ENCODE results near the gene UBE2E3. TPM values are rescaled to one million over a fixed set of nuclear protein-coding genes. Genes with fewer than 3 reads are reported as not detected.

The UBE2E3 gene
- total RNA-seq, 1 donor from 2014 or later, result 237 TPM

DNA sequence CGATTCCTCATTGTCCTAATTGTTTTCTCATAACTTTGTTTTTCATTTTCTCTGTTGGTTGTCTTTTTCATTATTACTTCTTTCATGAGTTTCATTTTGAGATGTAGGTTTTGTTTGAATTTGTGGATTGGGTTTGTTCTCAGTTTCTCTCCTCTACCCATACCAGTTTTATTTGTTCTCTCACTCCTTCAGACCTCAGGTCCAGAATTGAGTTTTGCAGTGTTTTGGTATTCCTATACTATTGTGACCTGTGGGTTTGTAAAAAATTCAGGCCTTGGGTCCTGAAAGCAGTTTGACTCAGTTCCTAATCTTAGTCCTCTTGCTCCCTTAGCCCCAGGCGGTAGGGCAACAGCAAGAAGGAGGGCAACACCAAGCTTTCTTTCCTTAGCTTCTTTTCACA is 28.3 kb upstream of the UBE2E3 start:
- no peaks in the 10 kb centered on the region for H3K4me1 Mint-ChIP-seq (ENCODE audit: unreplicated experiment)

DNA sequence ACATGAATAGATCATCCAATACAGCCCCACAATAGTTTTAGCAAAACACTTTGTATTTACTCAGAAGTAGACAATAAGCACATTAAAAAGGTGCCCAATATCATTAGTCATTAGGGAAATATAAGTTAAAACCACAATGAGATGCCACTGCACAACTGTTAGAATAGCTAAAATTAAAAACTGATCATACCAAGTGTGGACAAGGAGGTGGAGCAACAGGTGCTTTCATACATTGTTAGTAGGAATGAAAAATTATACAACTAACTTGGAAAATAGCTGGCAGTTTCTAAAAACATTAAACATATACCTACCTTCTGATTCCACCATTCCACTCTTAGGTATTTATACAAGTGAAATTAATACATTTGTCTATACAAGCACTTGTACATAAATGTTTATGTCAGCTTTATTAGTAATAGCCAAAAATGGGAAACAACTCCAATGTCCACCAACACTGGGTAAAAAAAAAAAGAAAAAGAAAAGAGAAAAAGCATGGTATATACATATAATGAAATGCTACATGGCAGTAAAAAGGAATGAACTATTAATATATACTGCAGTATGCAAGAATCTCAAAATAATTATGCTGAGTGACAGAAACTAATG is 27.6 kb upstream of the UBE2E3 start:
- DNase-seq (ENCODE audit: low spot score), result no peak
- no peak overlapping the region for H3K27ac Mint-ChIP-seq (ENCODE audit: unreplicated experiment)
- H3K27me3 Mint-ChIP-seq (ENCODE audit: unreplicated experiment), result no peaks in the 10 kb centered on the region
- H3K4me3 Mint-ChIP-seq (ENCODE audit: unreplicated experiment), result no peak overlapping the region
- H3K4me1 Mint-ChIP-seq (ENCODE audit: unreplicated experiment), result no peaks in the 10 kb centered on the region
- no peaks in the 10 kb centered on the region for H3K9me3 Mint-ChIP-seq (ENCODE audit: unreplicated experiment)
- H3K36me3 Mint-ChIP-seq (ENCODE audit: low read depth, unreplicated experiment), result no peaks in the 10 kb centered on the region
- TF ChIP-seq, protein P1, sequence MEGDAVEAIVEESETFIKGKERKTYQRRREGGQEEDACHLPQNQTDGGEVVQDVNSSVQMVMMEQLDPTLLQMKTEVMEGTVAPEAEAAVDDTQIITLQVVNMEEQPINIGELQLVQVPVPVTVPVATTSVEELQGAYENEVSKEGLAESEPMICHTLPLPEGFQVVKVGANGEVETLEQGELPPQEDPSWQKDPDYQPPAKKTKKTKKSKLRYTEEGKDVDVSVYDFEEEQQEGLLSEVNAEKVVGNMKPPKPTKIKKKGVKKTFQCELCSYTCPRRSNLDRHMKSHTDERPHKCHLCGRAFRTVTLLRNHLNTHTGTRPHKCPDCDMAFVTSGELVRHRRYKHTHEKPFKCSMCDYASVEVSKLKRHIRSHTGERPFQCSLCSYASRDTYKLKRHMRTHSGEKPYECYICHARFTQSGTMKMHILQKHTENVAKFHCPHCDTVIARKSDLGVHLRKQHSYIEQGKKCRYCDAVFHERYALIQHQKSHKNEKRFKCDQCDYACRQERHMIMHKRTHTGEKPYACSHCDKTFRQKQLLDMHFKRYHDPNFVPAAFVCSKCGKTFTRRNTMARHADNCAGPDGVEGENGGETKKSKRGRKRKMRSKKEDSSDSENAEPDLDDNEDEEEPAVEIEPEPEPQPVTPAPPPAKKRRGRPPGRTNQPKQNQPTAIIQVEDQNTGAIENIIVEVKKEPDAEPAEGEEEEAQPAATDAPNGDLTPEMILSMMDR (IDR thresholded peaks at IDR 0.05; ENCODE audit: unreplicated experiment), result no peak

More for the DNA sequence above, 28.3 kb upstream of the UBE2E3 start:
- Mint-ChIP-seq H3K27ac (ENCODE audit: unreplicated experiment) (no peak overlapping the region), H3K9me3 (ENCODE audit: unreplicated experiment) (no peaks in the 10 kb centered on the region), H3K36me3 (ENCODE audit: low read depth, unreplicated experiment) (no peaks in the 10 kb centered on the region), H3K27me3 (ENCODE audit: unreplicated experiment) (no peaks in the 10 kb centered on the region), H3K4me3 (ENCODE audit: unreplicated experiment) (no peak overlapping the region)
- TF ChIP-seq, protein P1 (IDR thresholded peaks at IDR 0.05; ENCODE audit: unreplicated experiment), result no peak
- DNase-seq (ENCODE audit: low spot score), result no peak

- no peaks in the 10 kb centered on the region for H3K4me1 Mint-ChIP-seq (ENCODE audit: unreplicated experiment)
- no peaks in the 10 kb centered on the region for H3K9me3 Mint-ChIP-seq (ENCODE audit: unreplicated experiment)
- DNase-seq (ENCODE audit: low spot score), result no peak
- no peaks in the 10 kb centered on the region for H3K36me3 Mint-ChIP-seq (ENCODE audit: low read depth, unreplicated experiment)
- no peaks in the 10 kb centered on the region for H3K27me3 Mint-ChIP-seq (ENCODE audit: unreplicated experiment)
- no peak overlapping the region for H3K4me3 Mint-ChIP-seq (ENCODE audit: unreplicated experiment)
- H3K27ac Mint-ChIP-seq (ENCODE audit: unreplicated experiment), result no peak overlapping the region
- TF ChIP-seq, protein P1 (IDR thresholded peaks at IDR 0.05; ENCODE audit: unreplicated experiment), result no peak
Measured at GRCh38 chr2:180953550-180953949, 26.9 kb upstream of the UBE2E3 start.

- Mint-ChIP-seq H3K4me3 (ENCODE audit: unreplicated experiment) (no peak overlapping the region), H3K27ac (ENCODE audit: unreplicated experiment) (no peak overlapping the region), H3K4me1 (ENCODE audit: unreplicated experiment) (no peaks in the 10 kb centered on the region), H3K27me3 (ENCODE audit: unreplicated experiment) (no peaks in the 10 kb centered on the region), H3K36me3 (ENCODE audit: low read depth, unreplicated experiment) (no peaks in the 10 kb centered on the region), H3K9me3 (ENCODE audit: unreplicated experiment) (no peaks in the 10 kb centered on the region)
- DNase-seq (ENCODE audit: low spot score), result no peak
- TF ChIP-seq, protein P1 (IDR thresholded peaks at IDR 0.05; ENCODE audit: unreplicated experiment), result no peak
Measured at GRCh38 chr2:180955101-180955500, 25.3 kb upstream of the UBE2E3 start.

- no peak overlapping the region for H3K4me3 Mint-ChIP-seq (ENCODE audit: unreplicated experiment)
- DNase-seq (ENCODE audit: low spot score), result no peak
- TF ChIP-seq, protein P1 (IDR thresholded peaks at IDR 0.05; ENCODE audit: unreplicated experiment), result no peak
- no peaks in the 10 kb centered on the region for H3K27me3 Mint-ChIP-seq (ENCODE audit: unreplicated experiment)
- no peaks in the 10 kb centered on the region for H3K36me3 Mint-ChIP-seq (ENCODE audit: low read depth, unreplicated experiment)
- no peaks in the 10 kb centered on the region for H3K4me1 Mint-ChIP-seq (ENCODE audit: unreplicated experiment)
- H3K27ac Mint-ChIP-seq (ENCODE audit: unreplicated experiment), result no peak overlapping the region
- H3K9me3 Mint-ChIP-seq (ENCODE audit: unreplicated experiment), result no peaks in the 10 kb centered on the region
Measured at GRCh38 chr2:180959787-180960186, 20.6 kb upstream of the UBE2E3 start.

Data from endothelial cell (in vitro differentiated cells).